Mucosa of descending colon (tissue), 3 donors: ENCODE results near the gene CD46. TPM values are rescaled to one million over a fixed set of nuclear protein-coding genes. Genes with fewer than 3 reads are reported as not detected.
A peak's percentile ranks its signal among the peaks of the same experiment; 100 is the strongest.
"Not testable (repeated sequence)": the region's sequence is repeated elsewhere in the genome, so short reads cannot be mapped to it uniquely, and the experiment has no call there.

Experiments used
- ATAC-seq: fragments of 200-7000 bp; cut with Tn5 transposase; one replicate; pipeline ENCODE4 v1.9.1; 2020; ENCODE audit warnings: mild to moderate bottlenecking, moderate library complexity
- DNase-seq, 3 donors: peaks; one replicate each; pipeline ENCODE4 v3.0.0-alpha.2; 2020
- H3K36me3 ChIP-seq: fragments of 200-600 bp; one replicate; pipeline ENCODE4 v1.8.0; 2021; ENCODE audit warnings: low read depth, mild to moderate bottlenecking
- H3K4me1 ChIP-seq: fragments of 200-600 bp; one replicate; pipeline ENCODE4 v1.8.0; 2021; ENCODE audit warnings: low read depth, mild to moderate bottlenecking
- H3K4me3 ChIP-seq: fragments of 200-600 bp; one replicate; pipeline ENCODE4 v1.8.0; 2021; ENCODE audit warnings: mild to moderate bottlenecking
- H3K9me3 ChIP-seq: fragments of 200-600 bp; one replicate; pipeline ENCODE4 v1.8.0; 2021; ENCODE audit warnings: mild to moderate bottlenecking
- intact Hi-C, 2 donors: fragments of 100-400 bp; cut with DNase I in 1 of 2; cut with micrococcal nuclease in 1 of 2; formaldehyde crosslinking; loops; one replicate each; pipeline versions ENCODE4 v1.11.0 to v1.11.1; 2022; cut with DNase I, micrococcal nuclease
- total RNA-seq, 3 donors: library from RNA; stranded (reverse); fragmentation: NEBNext Ultra II Directional in 2 of 3; extraction: Animal tissue kit (Norgen Biotek cat#: 25700) in 2 of 3; gene quantifications; one replicate each; pipeline versions ENCODE4 v1.2.1 to v1.2.4, GENCODE V29; 2021 to 2023
- TF ChIP-seq, protein P1 (sequence below): fragments of 200-600 bp; IDR thresholded peaks from one replicate; pipeline ENCODE4 v1.8.0; 2022; ENCODE audit warnings: antibody characterized with exemption, mild to moderate bottlenecking
- donor health status: DM: no; HTN: no; CAD: no; lungs with moderate emphysema.
- donor health status: DM: no; HTN: no; CAD: no.
- donor health status: DM: no; HTN: yes; CAD: no.

CD46 gene
- total RNA-seq, 3 donors from 2014 or later = 170 to 260 (median 202) TPM

GRCh38 chr1:207713529-207713928 lies 38.3 kb upstream of the CD46 start:
- no peak for ATAC-seq
- TF ChIP-seq, protein P1, sequence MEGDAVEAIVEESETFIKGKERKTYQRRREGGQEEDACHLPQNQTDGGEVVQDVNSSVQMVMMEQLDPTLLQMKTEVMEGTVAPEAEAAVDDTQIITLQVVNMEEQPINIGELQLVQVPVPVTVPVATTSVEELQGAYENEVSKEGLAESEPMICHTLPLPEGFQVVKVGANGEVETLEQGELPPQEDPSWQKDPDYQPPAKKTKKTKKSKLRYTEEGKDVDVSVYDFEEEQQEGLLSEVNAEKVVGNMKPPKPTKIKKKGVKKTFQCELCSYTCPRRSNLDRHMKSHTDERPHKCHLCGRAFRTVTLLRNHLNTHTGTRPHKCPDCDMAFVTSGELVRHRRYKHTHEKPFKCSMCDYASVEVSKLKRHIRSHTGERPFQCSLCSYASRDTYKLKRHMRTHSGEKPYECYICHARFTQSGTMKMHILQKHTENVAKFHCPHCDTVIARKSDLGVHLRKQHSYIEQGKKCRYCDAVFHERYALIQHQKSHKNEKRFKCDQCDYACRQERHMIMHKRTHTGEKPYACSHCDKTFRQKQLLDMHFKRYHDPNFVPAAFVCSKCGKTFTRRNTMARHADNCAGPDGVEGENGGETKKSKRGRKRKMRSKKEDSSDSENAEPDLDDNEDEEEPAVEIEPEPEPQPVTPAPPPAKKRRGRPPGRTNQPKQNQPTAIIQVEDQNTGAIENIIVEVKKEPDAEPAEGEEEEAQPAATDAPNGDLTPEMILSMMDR = no peak
- Histone ChIP-seq H3K9me3 (no peaks in the 10 kb centered on the region), H3K36me3 (no peaks in the 10 kb centered on the region), H3K4me3 (no peak overlapping the region), H3K4me1 (no peaks in the 10 kb centered on the region)
- DNase-seq = no peak
- intact Hi-C loops = no loop called here

GRCh38 chr1:207719234-207719633 lies 32.6 kb upstream of the CD46 start:
- intact Hi-C loops = no loop called here
- peak; percentile 58 for ATAC-seq

GRCh38 chr1:207728200-207728858 lies 23.5 kb upstream of the CD46 start:
- H3K36me3 ChIP-seq, DNase-seq, H3K4me1 ChIP-seq, H3K4me3 ChIP-seq, H3K9me3 ChIP-seq, ATAC-seq, intact Hi-C loops: not testable (repeated sequence)

More at GRCh38 chr1:207719234-207719633, 32.6 kb upstream of the CD46 start:
- DNase-seq = no peak
- Histone ChIP-seq H3K4me3 (no peak overlapping the region), H3K4me1 (no peaks in the 10 kb centered on the region), H3K9me3 (no peaks in the 10 kb centered on the region), H3K36me3 (no peaks in the 10 kb centered on the region)
- TF ChIP-seq, protein P1 = no peak

- H3K4me1 ChIP-seq, H3K9me3 ChIP-seq, DNase-seq, intact Hi-C loops, H3K4me3 ChIP-seq, H3K36me3 ChIP-seq, ATAC-seq: not testable (repeated sequence)
These were observed 14.2 kb upstream of the CD46 start for GRCh38 chr1:207737503-207738157.

DNA sequence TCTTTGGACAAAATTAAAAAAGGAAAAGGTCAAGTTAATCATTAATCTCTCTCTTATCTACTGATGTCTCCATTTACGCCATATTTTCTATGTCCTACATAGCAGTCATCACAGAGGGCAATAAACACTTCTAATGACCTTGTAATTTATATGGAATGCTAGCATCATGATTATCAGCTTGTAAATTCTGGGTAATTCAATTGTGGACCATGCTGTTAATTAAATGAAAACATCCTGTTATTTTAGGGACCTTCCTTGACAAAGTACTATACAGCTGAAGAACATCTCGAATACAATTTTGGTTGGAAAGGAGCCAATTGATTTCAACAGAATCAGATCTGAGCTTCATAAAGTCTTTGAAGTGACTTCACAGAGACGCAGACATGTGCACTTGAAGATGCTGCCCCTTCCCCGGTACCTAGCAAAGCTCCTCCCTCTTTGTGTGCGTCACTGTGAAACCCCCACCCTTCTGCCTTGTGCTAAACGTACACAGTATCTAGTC lies 13.6 kb upstream of the CD46 start:
- H3K36me3 ChIP-seq, DNase-seq, H3K4me3 ChIP-seq, H3K4me1 ChIP-seq, H3K9me3 ChIP-seq, intact Hi-C loops: not testable (repeated sequence)
- peak; percentile 59 for ATAC-seq

GRCh38 chr1:207740207-207740606 lies 11.6 kb upstream of the CD46 start:
- no peak overlapping the region for H3K4me3 ChIP-seq
- ATAC-seq (no peak), DNase-seq (no peak)
- no peaks in the 10 kb centered on the region for H3K9me3 ChIP-seq
- H3K4me1 ChIP-seq = peaks cover 3% of the 10 kb centered on the region
- intact Hi-C loops = no loop called here
- no peaks in the 10 kb centered on the region for H3K36me3 ChIP-seq
- TF ChIP-seq, protein P1 = no peak

DNA sequence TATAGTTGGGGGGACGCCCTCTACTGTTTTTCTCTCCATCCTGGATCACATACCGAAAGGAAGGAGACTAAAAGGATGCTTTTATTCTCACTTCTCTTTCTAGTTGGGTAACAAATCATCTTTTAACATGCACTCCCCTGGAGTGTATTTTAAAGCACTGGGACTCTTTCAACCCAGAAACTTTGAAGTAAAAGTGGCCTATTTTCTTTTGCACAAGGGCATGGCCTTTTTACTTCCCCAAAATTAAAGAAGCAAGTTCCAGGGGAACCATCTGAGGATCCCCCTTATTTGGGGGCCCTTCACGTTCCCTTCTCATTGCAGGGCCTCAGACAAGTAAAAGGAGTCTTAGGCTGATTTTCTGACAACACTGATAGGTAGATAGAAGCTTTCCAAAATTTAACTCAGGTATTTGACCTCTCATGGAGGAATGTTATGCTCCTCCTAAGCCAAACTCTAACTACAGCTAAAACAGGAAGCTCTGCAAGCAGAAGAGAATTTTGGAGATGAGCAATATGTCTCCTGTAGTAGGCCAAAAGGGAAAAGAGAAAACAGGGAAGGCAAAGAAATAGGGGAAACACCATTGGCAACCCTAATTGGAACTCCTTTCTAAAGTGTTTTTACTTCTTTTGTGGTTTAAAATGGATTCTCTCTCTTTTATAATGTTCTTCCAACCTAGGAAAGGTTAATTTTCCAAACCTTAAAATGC lies 8.9 kb upstream of the CD46 start:
- Histone ChIP-seq H3K4me1 (peaks cover 3% of the 10 kb centered on the region), H3K9me3 (no peaks in the 10 kb centered on the region), H3K4me3 (no peak overlapping the region), H3K36me3 (no peaks in the 10 kb centered on the region)
- TF ChIP-seq, protein P1 = no peak
- ATAC-seq (no peak), DNase-seq (no peak)
- intact Hi-C loops = no loop called here
